AG10803 (cell line): ENCODE results near the gene HNRNPA3.
"Not testable (repeated sequence)": the region's sequence is repeated elsewhere in the genome, so short reads cannot be mapped to it uniquely, and the experiment has no call there.

Source experiments
- DNase-seq: peaks from one replicate; pipeline ENCODE4 v3.0.0; 2010; ENCODE audit warnings: low read depth
- H3K4me3 ChIP-seq: 2 replicates; pipeline ENCODE4 v1.5.1; 2011; ENCODE audit warnings: mild to moderate bottlenecking, low read length, control low read depth
- CTCF ChIP-seq: conservative IDR thresholded peaks from 2 replicates; pipeline ENCODE4 v1.5.1; 2011; ENCODE audit warnings: mild to moderate bottlenecking, low read length, control low read depth, inconsistent platforms

The HNRNPA3 gene

GRCh38 chr2:177192788-177193187 is 19.8 kb upstream of the HNRNPA3 start:
- DNase-seq, result no peak
- H3K4me3 ChIP-seq, result no peak overlapping the region
- TF ChIP-seq CTCF, result no peak

GRCh38 chr2:177193240-177193639 is 19.4 kb upstream of the HNRNPA3 start:
- H3K4me3 ChIP-seq, result no peak overlapping the region
- DNase-seq, result no peak
- no peak for TF ChIP-seq CTCF

GRCh38 chr2:177195194-177195593 is 17.4 kb upstream of the HNRNPA3 start:
- no peak for DNase-seq
- H3K4me3 ChIP-seq, result no peak overlapping the region
- TF ChIP-seq CTCF, result no peak

GRCh38 chr2:177200419-177200818 is 12.2 kb upstream of the HNRNPA3 start:
- not testable (repeated sequence) for DNase-seq, H3K4me3 ChIP-seq

GRCh38 chr2:177201919-177202346 is 10.7 kb upstream of the HNRNPA3 start:
- no peak overlapping the region for H3K4me3 ChIP-seq
- no peak for DNase-seq
- no peak for TF ChIP-seq CTCF

GRCh38 chr2:177204417-177204816 is 8.2 kb upstream of the HNRNPA3 start:
- TF ChIP-seq CTCF, result no peak
- no peak for DNase-seq
- no peak overlapping the region for H3K4me3 ChIP-seq

GRCh38 chr2:177207101-177207500 is 5.5 kb upstream of the HNRNPA3 start:
- no peak for TF ChIP-seq CTCF
- H3K4me3 ChIP-seq, result no peak overlapping the region
- DNase-seq, result no peak

- DNase-seq, result no peak
- H3K4me3 ChIP-seq, result peak overlapping the region; percentile 70
- no peak for TF ChIP-seq CTCF
Observed at GRCh38 chr2:177211169-177211568, 1.4 kb upstream of the HNRNPA3 start.
